Superior temporal gyrus (tissue), 1 donor: ENCODE results near the gene WDR17.
"Not testable (repeated sequence)": the region's sequence is repeated elsewhere in the genome, so short reads cannot be mapped to it uniquely, and the experiment has no call there.

ENCODE experiments used
- DNase-seq: peaks from one replicate; pipeline ENCODE4 v3.0.0-alpha.2; 2016; ENCODE audit errors: extremely low spot score

Gene WDR17

GRCh38 chr4:176193126-176193525, 127.5 kb downstream of the WDR17 start:
- DNase-seq = no peak

- no peak for DNase-seq
Measured at GRCh38 chr4:176193938-176194337, 128.3 kb downstream of the WDR17 start.

- peak; percentile 91 for DNase-seq
Measured at GRCh38 chr4:176195184-176195978, 129.7 kb downstream of the WDR17 start, which contains the start of gene SPATA4. Gene SPATA4, minus strand, starts transcription at chr4:176195585. Its CDS starts 23 bp downstream, at chr4:176195562.

- DNase-seq = no peak
Measured at GRCh38 chr4:176198316-176198903, 132.8 kb downstream of the WDR17 start.

- DNase-seq = no peak
Measured at GRCh38 chr4:176205299-176205698, 139.7 kb downstream of the WDR17 start.

GRCh38 chr4:176207839-176208238, 142.2 kb downstream of the WDR17 start:
- DNase-seq = no peak

GRCh38 chr4:176209535-176209934, 143.9 kb downstream of the WDR17 start:
- DNase-seq = no peak

GRCh38 chr4:176210101-176210500, 144.5 kb downstream of the WDR17 start:
- no peak for DNase-seq

GRCh38 chr4:176210579-176211296, 145.1 kb downstream of the WDR17 start:
- DNase-seq = no peak

GRCh38 chr4:176212351-176212750, 146.7 kb downstream of the WDR17 start:
- not testable (repeated sequence) for DNase-seq

- no peak for DNase-seq
Measured at GRCh38 chr4:176217510-176217909, 151.9 kb downstream of the WDR17 start.

- DNase-seq = no peak
Measured at GRCh38 chr4:176222149-176222548, 156.5 kb downstream of the WDR17 start.

- no peak for DNase-seq
Measured at GRCh38 chr4:176223561-176223960, 157.9 kb downstream of the WDR17 start.

- DNase-seq = no peak
Measured at GRCh38 chr4:176226736-176227135, 161.1 kb downstream of the WDR17 start.

GRCh38 chr4:176229645-176230044, 164.0 kb downstream of the WDR17 start:
- DNase-seq = no peak
